Liver (tissue), 3 donors: ENCODE results near the gene BRAP.

Experiments
- ATF3 ChIP-seq: IDR thresholded peaks from 2 replicates; pipeline ENCODE4 v1.6.1; 2016; ENCODE audit warnings: antibody characterized with exemption
- CTCF ChIP-seq: fragments of 150-350 bp; IDR thresholded peaks from 2 replicates; pipeline ENCODE4 v1.5.1; 2017; ENCODE audit warnings: improper control_type of control experiment, low read depth, low read length; ENCODE audit not compliant: missing input control
- EGR1 ChIP-seq, 2 donors: IDR thresholded peaks; 2 replicates each; pipeline ENCODE4 v1.6.1; 2016 to 2018; ENCODE audit warnings: antibody characterized with exemption in 2 of 2, low read depth in 2 of 2
- FOXA1 ChIP-seq: IDR thresholded peaks from 2 replicates; pipeline ENCODE4 v1.6.1; 2016; ENCODE audit warnings: antibody characterized with exemption
- GABPA ChIP-seq, 2 donors: IDR thresholded peaks in 1 of 2; conservative IDR thresholded peaks in 1 of 2; 2 replicates each; pipeline ENCODE4 v1.6.1; 2016; ENCODE audit warnings: antibody characterized with exemption in 2 of 2, mild to moderate bottlenecking in 1 of 2, moderate library complexity in 1 of 2
- JUND ChIP-seq, 2 donors: IDR thresholded peaks; 2 replicates each; pipeline ENCODE4 v1.6.1; 2016; ENCODE audit warnings: antibody characterized with exemption in 2 of 2
- RAD21 ChIP-seq, 2 donors: IDR thresholded peaks; 2 replicates each; pipeline ENCODE4 v1.6.1; 2016; ENCODE audit warnings: antibody characterized with exemption in 2 of 2, mild to moderate bottlenecking in 2 of 2
- SP1 ChIP-seq: IDR thresholded peaks from 2 replicates; pipeline ENCODE4 v1.6.1; 2018; ENCODE audit warnings: antibody characterized with exemption, mild to moderate bottlenecking
- TAF1 ChIP-seq: conservative IDR thresholded peaks from 2 replicates; pipeline ENCODE4 v1.6.1; 2016; ENCODE audit warnings: antibody characterized with exemption, mild to moderate bottlenecking
- YY1 ChIP-seq: IDR thresholded peaks from 2 replicates; pipeline ENCODE4 v1.6.1; 2016; ENCODE audit warnings: antibody characterized with exemption, mild to moderate bottlenecking
- TF ChIP-seq, protein P1 (sequence below): IDR thresholded peaks from 2 replicates; pipeline ENCODE4 v1.6.1; 2016; ENCODE audit warnings: antibody characterized with exemption
- TF ChIP-seq, protein P2 (sequence below): IDR thresholded peaks from 2 replicates; pipeline ENCODE4 v1.6.1; 2016; ENCODE audit warnings: antibody characterized with exemption, mild to moderate bottlenecking
- TF ChIP-seq, protein P3 (sequence below): IDR thresholded peaks from 2 replicates; pipeline ENCODE4 v1.6.1; 2016; ENCODE audit warnings: antibody characterized with exemption
- donor health status: healthy.
- donor health status: healthy.

GRCh38 chr12:111638556-111638955 is 47.2 kb downstream of the BRAP start:
- no peak for TF ChIP-seq CTCF
- TF ChIP-seq TAF1: no peak
- no peak for TF ChIP-seq GABPA (IDR thresholded peaks at IDR 0.05 in 1 of 2, conservative IDR thresholded peaks at IDR 0.05 in 1 of 2)
- TF ChIP-seq YY1: no peak
- TF ChIP-seq RAD21 (IDR thresholded peaks at IDR 0.05): no peak
- TF ChIP-seq, protein P1, sequence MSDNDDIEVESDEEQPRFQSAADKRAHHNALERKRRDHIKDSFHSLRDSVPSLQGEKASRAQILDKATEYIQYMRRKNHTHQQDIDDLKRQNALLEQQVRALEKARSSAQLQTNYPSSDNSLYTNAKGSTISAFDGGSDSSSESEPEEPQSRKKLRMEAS: no peak
- TF ChIP-seq, protein P2, sequence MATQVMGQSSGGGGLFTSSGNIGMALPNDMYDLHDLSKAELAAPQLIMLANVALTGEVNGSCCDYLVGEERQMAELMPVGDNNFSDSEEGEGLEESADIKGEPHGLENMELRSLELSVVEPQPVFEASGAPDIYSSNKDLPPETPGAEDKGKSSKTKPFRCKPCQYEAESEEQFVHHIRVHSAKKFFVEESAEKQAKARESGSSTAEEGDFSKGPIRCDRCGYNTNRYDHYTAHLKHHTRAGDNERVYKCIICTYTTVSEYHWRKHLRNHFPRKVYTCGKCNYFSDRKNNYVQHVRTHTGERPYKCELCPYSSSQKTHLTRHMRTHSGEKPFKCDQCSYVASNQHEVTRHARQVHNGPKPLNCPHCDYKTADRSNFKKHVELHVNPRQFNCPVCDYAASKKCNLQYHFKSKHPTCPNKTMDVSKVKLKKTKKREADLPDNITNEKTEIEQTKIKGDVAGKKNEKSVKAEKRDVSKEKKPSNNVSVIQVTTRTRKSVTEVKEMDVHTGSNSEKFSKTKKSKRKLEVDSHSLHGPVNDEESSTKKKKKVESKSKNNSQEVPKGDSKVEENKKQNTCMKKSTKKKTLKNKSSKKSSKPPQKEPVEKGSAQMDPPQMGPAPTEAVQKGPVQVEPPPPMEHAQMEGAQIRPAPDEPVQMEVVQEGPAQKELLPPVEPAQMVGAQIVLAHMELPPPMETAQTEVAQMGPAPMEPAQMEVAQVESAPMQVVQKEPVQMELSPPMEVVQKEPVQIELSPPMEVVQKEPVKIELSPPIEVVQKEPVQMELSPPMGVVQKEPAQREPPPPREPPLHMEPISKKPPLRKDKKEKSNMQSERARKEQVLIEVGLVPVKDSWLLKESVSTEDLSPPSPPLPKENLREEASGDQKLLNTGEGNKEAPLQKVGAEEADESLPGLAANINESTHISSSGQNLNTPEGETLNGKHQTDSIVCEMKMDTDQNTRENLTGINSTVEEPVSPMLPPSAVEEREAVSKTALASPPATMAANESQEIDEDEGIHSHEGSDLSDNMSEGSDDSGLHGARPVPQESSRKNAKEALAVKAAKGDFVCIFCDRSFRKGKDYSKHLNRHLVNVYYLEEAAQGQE: no peak
- TF ChIP-seq JUND (IDR thresholded peaks at IDR 0.05): no peak
- TF ChIP-seq SP1: no peak
- TF ChIP-seq FOXA1: no peak
- no peak for TF ChIP-seq ATF3
- no peak for TF ChIP-seq EGR1 (IDR thresholded peaks at IDR 0.05; ENCODE audit: low read depth in 2 of 2)
- TF ChIP-seq, protein P3, sequence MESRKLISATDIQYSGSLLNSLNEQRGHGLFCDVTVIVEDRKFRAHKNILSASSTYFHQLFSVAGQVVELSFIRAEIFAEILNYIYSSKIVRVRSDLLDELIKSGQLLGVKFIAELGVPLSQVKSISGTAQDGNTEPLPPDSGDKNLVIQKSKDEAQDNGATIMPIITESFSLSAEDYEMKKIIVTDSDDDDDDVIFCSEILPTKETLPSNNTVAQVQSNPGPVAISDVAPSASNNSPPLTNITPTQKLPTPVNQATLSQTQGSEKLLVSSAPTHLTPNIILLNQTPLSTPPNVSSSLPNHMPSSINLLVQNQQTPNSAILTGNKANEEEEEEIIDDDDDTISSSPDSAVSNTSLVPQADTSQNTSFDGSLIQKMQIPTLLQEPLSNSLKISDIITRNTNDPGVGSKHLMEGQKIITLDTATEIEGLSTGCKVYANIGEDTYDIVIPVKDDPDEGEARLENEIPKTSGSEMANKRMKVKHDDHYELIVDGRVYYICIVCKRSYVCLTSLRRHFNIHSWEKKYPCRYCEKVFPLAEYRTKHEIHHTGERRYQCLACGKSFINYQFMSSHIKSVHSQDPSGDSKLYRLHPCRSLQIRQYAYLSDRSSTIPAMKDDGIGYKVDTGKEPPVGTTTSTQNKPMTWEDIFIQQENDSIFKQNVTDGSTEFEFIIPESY: no peak
